Keratinocyte (primary cell): ENCODE measurements around the gene MMP14.

Experiments used
- CTCF ChIP-seq, 3 experiments: IDR thresholded peaks in 1 of 3; conservative IDR thresholded peaks in 1 of 3; optimal IDR thresholded peaks in 1 of 3; 2 replicates in 2 of 3; 3 replicates in 1 of 3; pipeline versions ENCODE3 to v1.5.1; 2011; ENCODE audit warnings: low read length in 3 of 3, mild to moderate bottlenecking in 3 of 3, moderate library complexity in 2 of 3, control low read depth in 1 of 3, inconsistent platforms in 1 of 3; ENCODE audit not compliant: insufficient read depth in 2 of 3; ENCODE audit errors: extremely low read depth in 1 of 3
- EZH2 ChIP-seq: IDR thresholded peaks from one replicate; pipeline ENCODE4 v1.6.1; 2012; ENCODE audit warnings: inconsistent platforms, mild to moderate bottlenecking, low read length, moderate library complexity

- TF ChIP-seq CTCF (optimal IDR thresholded peaks at IDR 0.05 in 1 of 3, IDR thresholded peaks at IDR 0.05 in 1 of 3, conservative IDR thresholded peaks at IDR 0.05 in 1 of 3; ENCODE audit: extremely low read depth in 1 of 3, insufficient read depth in 2 of 3, low read length in 3 of 3), result no peak
- no peak for TF ChIP-seq EZH2
Observed at GRCh38 chr14:22843123-22843925, 6.9 kb downstream of the MMP14 start.
